GM18870 (cell line): Measurements from ENCODE around the gene KIF6.

Source experiments
- ATAC-seq: cut with Tn5 transposase; IDR thresholded peaks from one replicate; pipeline ENCODE4 v1.9.1; 2021; ENCODE audit warnings: moderate library complexity; ENCODE audit not compliant: unreplicated experiment

KIF6 gene

GRCh38 chr6:39602601-39603519 is 122.3 kb downstream of the KIF6 start:
- ATAC-seq = no peak

GRCh38 chr6:39599973-39600372 is 125.2 kb downstream of the KIF6 start:
- ATAC-seq = no peak

- no peak for ATAC-seq
These were observed 125.9 kb downstream of the KIF6 start for GRCh38 chr6:39599341-39599740.

- no peak for ATAC-seq
These were observed 130.9 kb downstream of the KIF6 start for GRCh38 chr6:39594285-39594684.

- ATAC-seq = no peak
These were observed 131.6 kb downstream of the KIF6 start for GRCh38 chr6:39593646-39594045.

- no peak for ATAC-seq
These were observed 134.3 kb downstream of the KIF6 start for GRCh38 chr6:39590871-39591393.

- no peak for ATAC-seq
These were observed 138.1 kb downstream of the KIF6 start for GRCh38 chr6:39587080-39587479.

GRCh38 chr6:39585641-39586040 is 139.6 kb downstream of the KIF6 start:
- ATAC-seq = no peak

GRCh38 chr6:39577446-39578165 is 147.6 kb downstream of the KIF6 start:
- no peak for ATAC-seq

GRCh38 chr6:39576556-39577303 is 148.5 kb downstream of the KIF6 start:
- ATAC-seq = no peak

GRCh38 chr6:39574991-39575390 is 150.2 kb downstream of the KIF6 start:
- no peak for ATAC-seq

- ATAC-seq = no peak
These were observed 151.7 kb downstream of the KIF6 start for GRCh38 chr6:39573541-39573940.

GRCh38 chr6:39572661-39573340 is 152.4 kb downstream of the KIF6 start:
- ATAC-seq = no peak

GRCh38 chr6:39568896-39569295 is 156.3 kb downstream of the KIF6 start:
- ATAC-seq = no peak

- ATAC-seq = no peak
These were observed 158.1 kb downstream of the KIF6 start for GRCh38 chr6:39567091-39567490.

GRCh38 chr6:39566456-39566855 is 158.8 kb downstream of the KIF6 start:
- ATAC-seq = no peak

- ATAC-seq = no peak
These were observed 159.3 kb downstream of the KIF6 start for GRCh38 chr6:39565956-39566355.

- no peak for ATAC-seq
These were observed 161.5 kb downstream of the KIF6 start for GRCh38 chr6:39563566-39564311.

- no peak for ATAC-seq
These were observed 163.5 kb downstream of the KIF6 start for GRCh38 chr6:39561536-39562266.
